ENCODE results near the gene RIMBP2. TPM values are rescaled to one million over a fixed set of nuclear protein-coding genes. Genes with fewer than 3 reads are reported as not detected.
"Not testable (repeated sequence)": the region's sequence is repeated elsewhere in the genome, so short reads cannot be mapped to it uniquely, and the experiment has no call there.

The RIMBP2 gene
- total RNA-seq, 1 donor from 2014 or later, result not detected

GRCh38 chr12:130738403-130738802, 22.3 kb upstream of the RIMBP2 start:
- intact Hi-C loops (cut with micrococcal nuclease), result not testable (repeated sequence)

- intact Hi-C loops (cut with micrococcal nuclease), result no loop called here
These were observed 21.6 kb upstream of the RIMBP2 start for GRCh38 chr12:130737731-130738130.

- intact Hi-C loops (cut with micrococcal nuclease), result no loop called here
These were observed 13.2 kb upstream of the RIMBP2 start for GRCh38 chr12:130729344-130729743.

DNA sequence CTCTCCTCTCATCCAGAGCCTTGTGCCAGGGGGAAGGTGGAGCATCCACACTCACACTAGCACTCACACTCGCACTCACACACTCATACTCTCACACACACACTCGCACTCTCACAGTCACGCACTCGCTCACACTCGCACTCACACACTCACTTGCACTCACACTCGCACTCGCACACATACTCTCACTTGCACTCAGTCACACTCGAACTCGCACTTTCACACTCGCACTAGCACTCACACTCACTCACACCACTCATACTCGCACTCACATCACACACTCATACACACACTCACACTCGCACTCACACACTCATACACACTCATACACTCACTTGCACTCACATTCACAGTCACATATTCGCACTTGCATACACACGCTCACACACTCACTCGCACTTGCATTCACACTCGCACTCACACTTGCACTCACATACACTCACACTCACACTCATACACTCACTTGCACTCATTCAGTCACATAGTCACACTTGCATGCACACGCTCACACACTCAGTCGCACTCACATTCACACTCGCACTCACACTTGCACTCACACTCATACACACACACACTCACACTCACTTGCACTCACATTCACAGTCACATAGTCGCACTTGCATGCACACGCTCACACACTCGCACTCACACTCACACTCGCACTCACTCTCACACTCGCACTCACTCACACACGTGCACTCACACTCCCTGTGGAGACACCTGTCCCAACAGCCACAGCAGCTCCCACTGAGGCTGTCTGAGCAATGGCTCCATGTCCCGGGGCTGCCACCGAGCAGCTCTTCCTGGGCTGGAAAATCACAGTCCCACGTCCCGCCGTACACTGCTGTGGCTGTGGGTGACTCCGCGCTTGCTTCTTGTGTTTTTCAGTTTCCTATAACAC, 12.3 kb upstream of the RIMBP2 start:
- intact Hi-C loops (cut with micrococcal nuclease), result no loop called here

DNA sequence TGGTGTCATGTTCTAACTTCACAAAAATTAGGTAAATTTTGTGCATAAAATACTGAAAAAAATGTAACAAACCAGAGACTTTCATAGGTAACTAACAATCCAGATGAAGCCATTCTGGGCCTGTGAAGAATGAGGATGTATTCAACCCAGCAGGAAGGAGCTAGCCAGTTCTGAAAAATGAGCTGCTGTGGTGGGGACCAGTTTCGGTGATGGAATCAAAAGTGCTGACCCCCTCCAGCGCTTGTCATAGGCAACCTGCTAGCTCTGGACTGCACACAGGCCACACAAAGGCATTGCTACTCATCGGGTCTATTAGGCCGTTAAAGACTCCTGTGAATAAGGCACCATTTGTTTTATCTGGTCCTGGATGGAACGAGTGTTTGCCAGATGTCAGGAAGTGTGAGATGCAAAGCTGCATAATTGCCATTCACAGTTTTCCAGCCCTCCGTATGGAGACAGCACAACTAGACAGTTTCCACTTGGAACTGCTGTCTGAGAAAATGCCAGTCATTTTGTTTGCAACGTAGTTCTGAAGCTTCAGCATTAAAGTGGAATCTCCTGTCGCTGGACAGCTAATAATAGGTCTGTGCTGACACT, 3.3 kb upstream of the RIMBP2 start:
- intact Hi-C loops (cut with micrococcal nuclease), result no loop called here

- intact Hi-C loops (cut with micrococcal nuclease), result no loop called here
These were observed 1.7 kb upstream of the RIMBP2 start for GRCh38 chr12:130717752-130718151.

DNA sequence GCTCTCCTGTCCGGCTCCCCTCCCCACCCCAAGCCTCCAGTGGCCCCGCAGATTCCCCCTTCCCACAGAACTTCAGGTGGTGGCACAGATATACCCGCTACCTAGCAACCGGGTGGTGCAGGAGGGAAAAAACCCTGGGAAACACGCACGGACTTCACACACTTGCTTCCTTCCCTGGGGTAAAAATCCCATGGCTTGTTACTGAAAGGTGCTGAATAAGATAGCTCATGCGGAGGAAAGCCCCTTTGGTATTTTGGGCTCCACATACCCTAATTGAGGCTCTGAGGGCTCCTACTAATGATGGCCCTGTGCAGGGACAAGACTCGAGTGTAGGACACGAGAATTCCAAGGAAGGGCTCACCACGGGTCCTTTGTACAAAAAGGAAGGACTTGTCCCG, 869 bp upstream of the RIMBP2 start:
- intact Hi-C loops (cut with micrococcal nuclease), result no loop called here

- intact Hi-C loops (cut with micrococcal nuclease), result no loop called here
These were observed 725 bp downstream of the RIMBP2 start for GRCh38 chr12:130715150-130715997.

GRCh38 chr12:130714591-130715149, 1.4 kb downstream of the RIMBP2 start:
- intact Hi-C loops (cut with micrococcal nuclease), result no loop called here

GRCh38 chr12:130714091-130714590, 2.0 kb downstream of the RIMBP2 start:
- intact Hi-C loops (cut with micrococcal nuclease), result no loop called here

DNA sequence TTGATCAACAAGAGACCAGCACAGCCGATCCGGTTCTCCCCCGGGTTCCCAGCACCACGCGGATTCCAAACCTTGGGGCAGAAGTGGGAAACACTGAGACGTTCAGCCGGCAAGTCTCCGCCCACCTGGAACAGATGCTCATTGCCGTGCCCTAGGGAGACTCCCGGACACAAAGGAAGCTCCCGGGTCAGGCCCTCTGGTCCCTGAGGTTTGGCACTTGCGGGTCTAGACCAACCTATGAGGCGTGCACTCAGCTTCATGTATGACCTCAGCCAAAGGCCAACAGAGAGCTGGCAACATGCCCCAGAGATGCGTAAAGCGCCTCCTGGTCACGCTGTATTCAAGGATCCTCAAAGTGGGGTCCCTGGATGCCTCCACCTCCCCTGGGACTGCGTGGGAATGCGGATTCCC, 2.5 kb downstream of the RIMBP2 start:
- intact Hi-C loops (cut with micrococcal nuclease), result no loop called here

DNA sequence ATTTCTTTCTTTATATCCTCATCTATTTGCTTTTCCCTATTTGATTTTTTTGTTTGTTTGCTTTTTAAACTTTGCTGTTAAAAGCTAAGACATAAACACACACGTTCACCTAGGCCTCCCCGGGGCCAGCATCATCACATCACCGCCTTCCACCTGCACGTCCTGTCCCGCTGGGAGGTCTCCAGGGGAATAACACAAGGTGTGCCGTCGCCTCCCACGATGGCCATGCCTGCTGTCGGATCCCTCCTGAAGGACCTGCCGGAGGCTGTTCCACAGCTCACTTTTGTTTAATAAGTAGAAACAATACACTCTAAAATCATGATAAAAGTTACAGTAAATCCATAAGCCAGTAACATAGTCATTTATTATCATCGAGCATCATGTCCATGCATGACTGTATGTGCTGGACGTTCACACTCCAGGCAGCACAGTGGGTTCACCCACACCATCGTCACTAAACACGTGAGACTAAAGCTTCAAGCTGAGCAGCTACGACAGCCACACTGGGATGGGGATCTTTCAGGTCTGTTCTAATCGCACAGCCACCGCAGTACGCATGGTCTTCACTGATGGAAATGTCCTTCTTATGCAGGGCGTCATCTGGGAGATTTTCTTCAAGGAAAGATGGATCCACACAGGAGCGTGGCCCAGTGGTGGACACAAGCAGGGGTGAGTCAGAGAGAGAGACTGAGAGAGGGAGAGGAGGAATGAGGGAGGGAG, 3.6 kb downstream of the RIMBP2 start:
- intact Hi-C loops (cut with micrococcal nuclease), result no loop called here

DNA sequence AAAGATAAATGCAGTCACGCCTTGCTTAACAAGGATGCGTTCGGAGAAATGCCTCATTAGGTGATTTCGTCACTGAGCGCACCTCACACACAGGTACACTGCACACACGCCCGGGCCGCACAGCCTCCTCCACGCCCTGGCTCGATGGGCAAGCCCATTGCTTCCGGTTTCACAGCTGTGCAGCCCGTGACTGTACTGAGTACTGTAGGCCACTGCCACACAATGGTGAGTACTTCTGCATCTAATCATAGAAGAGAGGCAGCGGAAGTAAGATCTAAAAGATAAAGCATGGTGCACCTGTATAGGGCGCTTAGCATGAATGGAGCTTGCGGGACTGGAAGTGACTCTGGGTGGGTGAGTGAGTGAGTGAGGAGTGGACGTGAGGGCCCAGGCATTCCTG, 4.3 kb downstream of the RIMBP2 start:
- intact Hi-C loops (cut with micrococcal nuclease), result no loop called here

GRCh38 chr12:130710733-130711080, 5.4 kb downstream of the RIMBP2 start:
- intact Hi-C loops (cut with micrococcal nuclease), result no loop called here

DNA sequence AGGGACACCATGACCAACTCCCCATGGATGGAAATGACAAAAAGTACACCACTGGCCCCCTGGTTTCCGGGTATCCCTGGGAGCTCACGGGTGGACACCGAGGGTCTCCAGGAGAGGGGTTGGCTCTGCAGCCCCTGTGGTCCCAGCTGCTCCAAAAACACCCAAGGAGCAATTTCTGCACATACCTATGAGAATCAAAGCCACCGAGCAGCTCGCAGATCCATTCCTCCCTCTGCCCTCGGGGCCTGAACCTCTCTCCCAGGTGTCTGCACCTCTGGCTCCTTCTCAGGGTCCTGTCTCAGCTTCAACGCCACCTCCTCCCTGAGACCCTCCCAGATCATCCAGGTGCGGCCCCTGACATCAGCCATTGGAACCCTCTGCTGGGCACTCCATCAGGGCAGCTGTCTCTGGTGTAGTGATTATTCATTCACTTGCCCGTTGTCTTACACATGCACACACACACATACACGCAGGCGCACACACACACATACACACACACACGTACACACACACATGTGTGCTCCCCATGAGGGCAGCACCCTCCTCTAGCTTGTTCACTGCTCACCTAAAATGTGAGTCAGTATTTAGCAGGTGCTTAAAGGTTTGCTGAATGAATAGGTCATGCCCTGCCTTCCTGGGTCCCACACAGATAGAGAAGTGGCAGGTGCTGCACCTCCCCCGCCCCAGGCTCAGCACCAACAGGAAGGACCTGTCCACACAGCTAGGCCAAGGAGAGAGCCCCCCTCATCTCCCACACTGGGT, 5.9 kb downstream of the RIMBP2 start:
- intact Hi-C loops (cut with micrococcal nuclease), result loop anchor here (1.0 kb wide), 1 partner anchor 10 kb away; no protein-coding TSS in a partner anchor

DNA sequence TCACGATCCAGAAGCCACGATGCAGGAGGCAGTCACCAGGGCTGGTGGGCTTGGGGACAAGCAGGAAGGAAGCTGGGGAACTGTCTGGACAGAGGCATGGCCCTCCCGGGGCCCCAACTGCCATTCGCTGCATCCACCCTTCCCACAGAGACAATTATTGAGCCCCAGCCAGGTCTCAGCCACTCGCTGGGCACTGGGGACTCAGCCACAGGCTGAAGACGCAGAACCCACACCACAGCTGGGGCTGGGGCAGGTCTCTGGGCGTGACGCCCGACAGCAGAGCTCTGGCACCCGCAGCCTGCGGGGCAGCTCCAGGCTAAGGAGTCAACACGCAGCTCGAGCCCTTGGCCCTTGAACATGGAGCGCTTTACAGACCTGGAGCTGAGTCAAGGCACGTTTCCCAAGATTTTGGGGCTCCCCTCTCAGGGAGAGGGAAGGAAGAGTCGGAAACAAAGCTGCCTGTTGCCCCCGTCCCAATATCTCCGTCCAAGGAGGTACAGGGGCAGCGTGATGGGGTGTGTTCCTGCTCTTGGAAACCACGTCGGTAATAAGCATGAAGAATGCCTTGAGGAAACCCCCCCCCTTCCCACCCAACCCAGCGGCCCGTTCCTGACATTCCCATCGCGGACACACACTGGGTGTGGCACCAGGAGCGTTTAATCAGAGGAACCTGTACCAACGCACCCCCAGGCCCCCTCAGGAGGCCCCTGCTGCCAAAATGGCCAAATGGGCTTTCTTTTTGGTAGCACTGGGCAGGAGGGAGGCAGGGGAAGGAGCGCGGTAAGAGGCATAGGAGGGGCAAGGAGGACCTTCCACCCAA, 6.7 kb downstream of the RIMBP2 start:
- intact Hi-C loops (cut with micrococcal nuclease), result loop anchor here (1.0 kb wide), 1 partner anchor 11 kb away; no protein-coding TSS in a partner anchor

GRCh38 chr12:130708648-130709047, 7.5 kb downstream of the RIMBP2 start:
- intact Hi-C loops (cut with micrococcal nuclease), result loop anchor here (1.0 kb wide), 1 partner anchor 12 kb away; no protein-coding TSS in a partner anchor

DNA sequence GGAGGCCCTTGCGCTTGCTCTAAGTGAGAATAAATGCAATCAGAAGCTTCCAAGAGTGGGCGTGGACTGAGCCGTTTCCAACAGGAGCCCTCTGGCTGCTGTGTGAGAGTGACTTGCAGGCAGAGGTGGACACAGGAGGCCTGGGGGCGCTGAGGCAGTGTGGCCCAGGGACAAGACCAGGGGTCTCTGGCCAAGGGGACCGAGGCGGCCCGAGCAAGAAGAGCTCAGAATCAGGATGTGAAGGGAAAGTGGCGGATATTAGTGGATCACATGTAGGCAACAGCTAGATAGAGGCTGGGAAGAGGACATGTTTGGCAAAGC, 8.6 kb downstream of the RIMBP2 start:
- intact Hi-C loops (cut with micrococcal nuclease), result no loop called here

GRCh38 chr12:130706885-130707570, 9.1 kb downstream of the RIMBP2 start:
- intact Hi-C loops (cut with micrococcal nuclease), result no loop called here
